DND-41 (cell line): ENCODE data around the gene AMPD3.

ENCODE experiments used
- ATAC-seq: fragments of 200-7000 bp; cut with Tn5 transposase; 3 replicates; pipeline ENCODE4 v1.9.1; 2021; ENCODE audit warnings: low read depth; ENCODE audit not compliant: insufficient read depth
- DNase-seq: peaks from one replicate; pipeline ENCODE4 v3.0.0-alpha.2; 2020
- H2AFZ ChIP-seq: 2 replicates; pipeline ENCODE4 v1.6.0; 2012; ENCODE audit warnings: low read depth, low read length
- H3K27ac ChIP-seq: 2 replicates; pipeline ENCODE4 v1.5.1; 2012; ENCODE audit warnings: low read length, inconsistent platforms
- H3K27me3 ChIP-seq: fragments of 200-600 bp; sonication (generic); 2 replicates; pipeline ENCODE4 v1.6.0; 2012; ENCODE audit warnings: low read length, mild to moderate bottlenecking, inconsistent platforms; ENCODE audit not compliant: insufficient read depth, poor library complexity
- H3K36me3 ChIP-seq: 2 replicates; pipeline ENCODE4 v1.5.1; 2012; ENCODE audit warnings: low read length, inconsistent platforms; ENCODE audit not compliant: insufficient read depth
- H3K4me1 ChIP-seq: 2 replicates; pipeline ENCODE4 v1.5.1; 2012; ENCODE audit warnings: mild to moderate bottlenecking, low read length; ENCODE audit not compliant: insufficient read depth
- H3K4me2 ChIP-seq: 2 replicates; pipeline ENCODE4 v1.6.0; 2012; ENCODE audit warnings: mild to moderate bottlenecking, moderate library complexity, low read length, inconsistent platforms; ENCODE audit not compliant: insufficient read depth
- H3K4me3 ChIP-seq, 2 experiments: fragments of 200-600 bp in 1 of 2; shearing (Covaris generic) in 1 of 2; 2 replicates each; pipeline ENCODE4 v1.5.1; 2012 to 2016; ENCODE audit warnings: inconsistent platforms in 2 of 2, low read length in 2 of 2, mild to moderate bottlenecking in 2 of 2, low read depth in 1 of 2, moderate library complexity in 1 of 2
- H3K79me2 ChIP-seq: 2 replicates; pipeline ENCODE4 v1.6.0; 2012; ENCODE audit warnings: low read length, inconsistent platforms; ENCODE audit not compliant: insufficient read depth
- H3K9ac ChIP-seq: 2 replicates; pipeline ENCODE4 v1.6.0; 2012; ENCODE audit warnings: low read depth, mild to moderate bottlenecking, inconsistent platforms, low read length, moderate library complexity
- H3K9me3 ChIP-seq: 2 replicates; pipeline ENCODE4 v1.5.1; 2012; ENCODE audit warnings: low read length, moderate library complexity, mild to moderate bottlenecking, inconsistent platforms; ENCODE audit not compliant: insufficient read depth, severe bottlenecking
- H4K20me1 ChIP-seq: 2 replicates; pipeline ENCODE4 v1.6.0; 2012; ENCODE audit warnings: low read length; ENCODE audit not compliant: insufficient read depth
- EZH2 ChIP-seq: IDR thresholded peaks from 3 replicates; pipeline ENCODE4 v1.6.1; 2012; ENCODE audit warnings: borderline replicate concordance, low read depth, mild to moderate bottlenecking, moderate library complexity, low read length, inconsistent platforms; ENCODE audit not compliant: severe bottlenecking
- TF ChIP-seq, protein P1 (sequence below): IDR thresholded peaks from 2 replicates; pipeline ENCODE4 v1.5.1; 2012; ENCODE audit warnings: borderline replicate concordance, low read length, moderate library complexity, mild to moderate bottlenecking; ENCODE audit not compliant: poor library complexity, severe bottlenecking; ENCODE audit errors: extremely low read depth

The AMPD3 gene

DNA sequence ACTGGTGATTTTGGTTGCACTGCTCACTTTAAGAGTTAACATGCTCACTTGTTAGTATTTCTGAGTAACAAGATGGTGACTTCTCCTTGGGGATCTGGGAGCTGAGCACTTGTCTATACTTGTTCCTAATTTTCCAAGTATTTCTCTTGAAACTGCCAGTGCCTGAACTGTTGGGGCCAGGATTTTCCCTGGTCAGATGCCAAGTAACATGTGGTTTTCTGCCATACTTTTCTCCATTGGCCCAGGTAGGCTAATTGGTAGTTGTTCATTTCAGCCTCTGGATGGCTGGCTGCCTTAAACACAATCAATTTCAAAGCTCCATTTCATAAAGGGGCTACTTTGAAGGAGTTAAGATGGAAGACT, 50.9 kb downstream of the AMPD3 start:
- TF ChIP-seq EZH2, result no peak
- TF ChIP-seq, protein P1, sequence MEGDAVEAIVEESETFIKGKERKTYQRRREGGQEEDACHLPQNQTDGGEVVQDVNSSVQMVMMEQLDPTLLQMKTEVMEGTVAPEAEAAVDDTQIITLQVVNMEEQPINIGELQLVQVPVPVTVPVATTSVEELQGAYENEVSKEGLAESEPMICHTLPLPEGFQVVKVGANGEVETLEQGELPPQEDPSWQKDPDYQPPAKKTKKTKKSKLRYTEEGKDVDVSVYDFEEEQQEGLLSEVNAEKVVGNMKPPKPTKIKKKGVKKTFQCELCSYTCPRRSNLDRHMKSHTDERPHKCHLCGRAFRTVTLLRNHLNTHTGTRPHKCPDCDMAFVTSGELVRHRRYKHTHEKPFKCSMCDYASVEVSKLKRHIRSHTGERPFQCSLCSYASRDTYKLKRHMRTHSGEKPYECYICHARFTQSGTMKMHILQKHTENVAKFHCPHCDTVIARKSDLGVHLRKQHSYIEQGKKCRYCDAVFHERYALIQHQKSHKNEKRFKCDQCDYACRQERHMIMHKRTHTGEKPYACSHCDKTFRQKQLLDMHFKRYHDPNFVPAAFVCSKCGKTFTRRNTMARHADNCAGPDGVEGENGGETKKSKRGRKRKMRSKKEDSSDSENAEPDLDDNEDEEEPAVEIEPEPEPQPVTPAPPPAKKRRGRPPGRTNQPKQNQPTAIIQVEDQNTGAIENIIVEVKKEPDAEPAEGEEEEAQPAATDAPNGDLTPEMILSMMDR, result no peak
- DNase-seq, result no peak
- no peak overlapping the region for H3K27ac ChIP-seq
- H2AFZ ChIP-seq, result no peak overlapping the region
- H3K27me3 ChIP-seq, result no peaks in the 10 kb centered on the region
- peaks cover 40% of the 10 kb centered on the region for H3K36me3 ChIP-seq
- no peak for ATAC-seq
- no peak overlapping the region for H3K4me2 ChIP-seq
- no peaks in the 10 kb centered on the region for H4K20me1 ChIP-seq
- no peaks in the 10 kb centered on the region for H3K4me1 ChIP-seq
- H3K4me3 ChIP-seq, result no peak overlapping the region
- H3K9me3 ChIP-seq, result no peaks in the 10 kb centered on the region
- no peak overlapping the region for H3K9ac ChIP-seq
- H3K79me2 ChIP-seq, result no peaks in the 10 kb centered on the region

DNA sequence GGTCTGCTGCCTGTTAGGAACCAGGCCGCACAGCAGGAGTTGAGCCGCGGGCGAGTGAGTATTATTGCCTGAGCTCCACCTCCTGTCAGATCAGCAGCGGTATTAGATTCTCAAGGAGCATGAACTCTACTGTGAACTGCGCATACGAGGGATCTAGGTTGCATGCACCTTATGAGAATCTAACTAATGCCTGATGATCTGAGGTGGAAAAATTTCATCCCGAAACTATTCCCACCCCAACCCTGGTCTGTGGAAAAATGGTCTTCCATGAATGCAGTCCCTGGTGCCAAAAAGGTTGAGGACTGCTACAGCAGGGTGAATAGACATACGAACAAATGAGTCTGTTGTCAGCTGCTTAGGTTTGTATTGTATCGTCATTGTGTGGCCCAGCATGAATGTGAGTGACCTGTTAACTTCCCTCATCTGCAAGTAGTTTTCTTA, 56.1 kb downstream of the AMPD3 start:
- no peaks in the 10 kb centered on the region for H3K4me1 ChIP-seq
- H3K27ac ChIP-seq, result no peak overlapping the region
- no peak overlapping the region for H3K4me2 ChIP-seq
- H3K9ac ChIP-seq, result no peak overlapping the region
- ATAC-seq (no peak), DNase-seq (no peak)
- H4K20me1 ChIP-seq, result no peaks in the 10 kb centered on the region
- H3K4me3 ChIP-seq, result no peak overlapping the region
- H3K36me3 ChIP-seq, result peaks cover 25% of the 10 kb centered on the region
- H3K9me3 ChIP-seq, result no peaks in the 10 kb centered on the region
- H3K79me2 ChIP-seq, result no peaks in the 10 kb centered on the region
- H2AFZ ChIP-seq, result no peak overlapping the region
- TF ChIP-seq EZH2, result no peak
- TF ChIP-seq, protein P1, result no peak
- H3K27me3 ChIP-seq, result no peaks in the 10 kb centered on the region

DNA sequence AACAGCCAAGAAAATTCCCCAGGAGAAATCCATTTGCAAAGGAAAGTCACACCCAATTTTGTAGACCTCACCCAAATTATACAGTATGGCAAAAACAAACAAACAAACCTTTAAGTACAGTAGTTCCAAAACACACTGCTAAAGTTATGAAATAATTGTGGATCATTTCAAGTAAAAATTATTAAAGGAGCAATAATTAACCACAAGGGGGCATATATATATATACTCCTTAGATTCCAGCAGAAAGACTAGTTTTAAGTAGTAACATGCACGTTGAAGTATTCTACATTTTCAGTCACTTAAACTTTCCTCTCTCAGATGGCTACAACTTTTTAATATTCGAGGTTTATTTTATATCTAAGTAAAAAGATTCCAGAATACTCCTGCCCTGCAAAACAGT, 59.1 kb downstream of the AMPD3 start:
- H3K4me2 ChIP-seq, result no peak overlapping the region
- ATAC-seq (no peak), DNase-seq (no peak)
- H4K20me1 ChIP-seq, result no peaks in the 10 kb centered on the region
- H3K4me3 ChIP-seq, result no peak overlapping the region
- H3K27me3 ChIP-seq, result no peaks in the 10 kb centered on the region
- no peaks in the 10 kb centered on the region for H3K9me3 ChIP-seq
- no peak overlapping the region for H2AFZ ChIP-seq
- TF ChIP-seq, protein P1, result peak; percentile 14
- TF ChIP-seq EZH2, result no peak
- no peaks in the 10 kb centered on the region for H3K4me1 ChIP-seq
- H3K79me2 ChIP-seq, result no peaks in the 10 kb centered on the region
- peaks cover 32% of the 10 kb centered on the region for H3K36me3 ChIP-seq
- no peak overlapping the region for H3K27ac ChIP-seq
- H3K9ac ChIP-seq, result no peak overlapping the region

DNA sequence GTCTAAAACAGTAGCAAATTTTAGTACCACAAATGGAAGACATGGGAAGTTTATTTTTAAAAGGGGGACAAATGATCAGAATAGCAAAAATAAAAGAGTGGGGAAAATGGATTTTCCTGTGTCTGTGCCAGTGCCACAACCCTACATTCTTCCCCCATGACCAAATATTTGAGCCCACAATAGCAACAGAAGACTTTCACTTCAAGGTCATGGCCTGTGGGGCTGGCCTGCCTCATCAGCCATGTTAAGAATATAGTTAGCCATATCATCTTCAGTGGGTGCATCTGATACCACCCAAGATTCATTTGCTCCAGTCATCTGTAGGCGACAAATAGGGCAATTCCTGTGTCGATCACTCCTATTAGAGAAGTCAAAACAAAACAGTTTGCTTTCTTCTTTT, 59.6 kb downstream of the AMPD3 start:
- TF ChIP-seq, protein P1, result no peak
- TF ChIP-seq EZH2, result no peak
- H4K20me1 ChIP-seq, result no peaks in the 10 kb centered on the region
- H3K27ac ChIP-seq, result no peak overlapping the region
- peaks cover 36% of the 10 kb centered on the region for H3K36me3 ChIP-seq
- no peaks in the 10 kb centered on the region for H3K79me2 ChIP-seq
- DNase-seq (no peak), ATAC-seq (no peak)
- H3K9me3 ChIP-seq, result no peaks in the 10 kb centered on the region
- no peaks in the 10 kb centered on the region for H3K4me1 ChIP-seq
- no peaks in the 10 kb centered on the region for H3K27me3 ChIP-seq
- no peak overlapping the region for H2AFZ ChIP-seq
- H3K9ac ChIP-seq, result no peak overlapping the region
- H3K4me3 ChIP-seq, result no peak overlapping the region
- no peak overlapping the region for H3K4me2 ChIP-seq
